OCI-LY7 (cell line): ENCODE measurements around the gene NSRP1.

ENCODE experiments used
- CTCF ChIP-seq: fragments of 200-600 bp; sonication (generic); conservative IDR thresholded peaks from 2 replicates; pipeline ENCODE4 v1.5.1; 2014; ENCODE audit warnings: mild to moderate bottlenecking, antibody characterized with exemption, low read length, moderate library complexity, mixed read lengths
- EZH2phosphoT487 ChIP-seq: fragments of 200-600 bp; sonication (generic); IDR thresholded peaks from 2 replicates; pipeline ENCODE4 v1.6.1; 2018; ENCODE audit warnings: low read depth, borderline replicate concordance, mild to moderate bottlenecking, mixed run types, antibody characterized with exemption, low read length, moderate library complexity, mixed read lengths

GRCh38 chr17:30116345-30116660 is 313 bp upstream of the NSRP1 start:
- TF ChIP-seq CTCF (no peak), EZH2phosphoT487 (no peak)
